Tibial artery (tissue), 4 donors: ENCODE data around the gene HHAT.

Source experiments
- DNase-seq, 2 donors: peaks; one replicate each; pipeline ENCODE4 v3.0.0-alpha.2; 2019
- H3K27ac ChIP-seq, 2 donors: fragments of 200-600 bp; sonication (generic) in 1 of 2; 1 replicate in 1 of 2; 2 replicates in 1 of 2; pipeline ENCODE4 v1.5.1; 2018 to 2019; ENCODE audit warnings: mild to moderate bottlenecking in 1 of 2
- H3K27me3 ChIP-seq, 2 donors: fragments of 200-600 bp; sonication (generic) in 1 of 2; one replicate each; pipeline versions ENCODE4 v1.5.1 to v1.6.0; 2016 to 2019
- H3K36me3 ChIP-seq, 3 donors: fragments of 200-600 bp; sonication (generic) in 2 of 3; one replicate each; pipeline ENCODE4 v1.5.1; 2016 to 2019; ENCODE audit warnings: mild to moderate bottlenecking in 2 of 3
- H3K4me1 ChIP-seq, 4 donors: fragments of 200-600 bp; sonication (generic) in 2 of 4; 1 replicate in 3 of 4; 2 replicates in 1 of 4; pipeline ENCODE4 v1.5.1; 2016 to 2019
- H3K4me3 ChIP-seq, 2 donors: fragments of 200-600 bp; sonication (generic) in 1 of 2; 1 replicate in 1 of 2; 2 replicates in 1 of 2; pipeline ENCODE4 v1.5.1; 2018 to 2019; ENCODE audit warnings: mild to moderate bottlenecking in 2 of 2
- H3K9me3 ChIP-seq, 3 donors: fragments of 200-600 bp; sonication (generic) in 1 of 3; one replicate each; pipeline ENCODE4 v1.5.1; 2016 to 2019
- intact Hi-C: fragments of 100-400 bp; cut with DNase I; formaldehyde crosslinking; loops from one replicate; pipeline ENCODE4 v1.15.0; 2023; ENCODE audit warnings: low total_unique reads
- TF ChIP-seq, protein P1 (sequence below), 2 experiments: fragments of 200-600 bp in 1 of 2; fragments of 450-650 bp in 1 of 2; IDR thresholded peaks; one replicate each; pipeline ENCODE4 v1.5.1; 2017 to 2019; ENCODE audit warnings: antibody characterized with exemption in 2 of 2, mild to moderate bottlenecking in 1 of 2, moderate library complexity in 1 of 2

HHAT gene

DNA sequence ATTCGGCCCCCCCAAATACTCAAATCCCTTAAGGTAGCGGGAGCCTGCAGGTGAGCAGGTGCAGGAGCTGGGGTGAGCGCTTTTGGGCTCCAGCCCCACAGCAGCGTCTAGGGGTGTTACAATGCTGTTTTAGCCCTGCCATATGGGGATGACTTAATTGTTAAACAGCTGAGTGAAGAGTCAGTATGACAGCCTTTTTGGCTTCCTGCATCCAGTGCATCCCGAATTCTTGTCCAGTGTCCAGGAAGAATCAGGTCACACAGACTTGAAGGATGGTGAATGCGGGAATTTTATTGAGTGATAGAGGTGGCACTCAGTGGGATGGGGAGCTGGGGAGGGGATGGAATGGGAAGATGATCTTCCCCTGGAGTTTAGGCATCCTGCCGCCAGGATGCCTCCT is 30.4 kb upstream of the HHAT start:
- intact Hi-C loops: no loop called here
- no peaks in the 10 kb centered on the region for H3K27me3 ChIP-seq
- no peaks in the 10 kb centered on the region for H3K36me3 ChIP-seq
- H3K9me3 ChIP-seq: no peaks in the 10 kb centered on the region
- no peak overlapping the region for H3K4me3 ChIP-seq
- TF ChIP-seq, protein P1, sequence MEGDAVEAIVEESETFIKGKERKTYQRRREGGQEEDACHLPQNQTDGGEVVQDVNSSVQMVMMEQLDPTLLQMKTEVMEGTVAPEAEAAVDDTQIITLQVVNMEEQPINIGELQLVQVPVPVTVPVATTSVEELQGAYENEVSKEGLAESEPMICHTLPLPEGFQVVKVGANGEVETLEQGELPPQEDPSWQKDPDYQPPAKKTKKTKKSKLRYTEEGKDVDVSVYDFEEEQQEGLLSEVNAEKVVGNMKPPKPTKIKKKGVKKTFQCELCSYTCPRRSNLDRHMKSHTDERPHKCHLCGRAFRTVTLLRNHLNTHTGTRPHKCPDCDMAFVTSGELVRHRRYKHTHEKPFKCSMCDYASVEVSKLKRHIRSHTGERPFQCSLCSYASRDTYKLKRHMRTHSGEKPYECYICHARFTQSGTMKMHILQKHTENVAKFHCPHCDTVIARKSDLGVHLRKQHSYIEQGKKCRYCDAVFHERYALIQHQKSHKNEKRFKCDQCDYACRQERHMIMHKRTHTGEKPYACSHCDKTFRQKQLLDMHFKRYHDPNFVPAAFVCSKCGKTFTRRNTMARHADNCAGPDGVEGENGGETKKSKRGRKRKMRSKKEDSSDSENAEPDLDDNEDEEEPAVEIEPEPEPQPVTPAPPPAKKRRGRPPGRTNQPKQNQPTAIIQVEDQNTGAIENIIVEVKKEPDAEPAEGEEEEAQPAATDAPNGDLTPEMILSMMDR (IDR thresholded peaks at IDR 0.05): no peak
- H3K27ac ChIP-seq: no peak overlapping the region
- DNase-seq: no peak
- H3K4me1 ChIP-seq: peaks cover 0 to 34% (median 27%) of the 10 kb centered on the region in 4 donors

DNA sequence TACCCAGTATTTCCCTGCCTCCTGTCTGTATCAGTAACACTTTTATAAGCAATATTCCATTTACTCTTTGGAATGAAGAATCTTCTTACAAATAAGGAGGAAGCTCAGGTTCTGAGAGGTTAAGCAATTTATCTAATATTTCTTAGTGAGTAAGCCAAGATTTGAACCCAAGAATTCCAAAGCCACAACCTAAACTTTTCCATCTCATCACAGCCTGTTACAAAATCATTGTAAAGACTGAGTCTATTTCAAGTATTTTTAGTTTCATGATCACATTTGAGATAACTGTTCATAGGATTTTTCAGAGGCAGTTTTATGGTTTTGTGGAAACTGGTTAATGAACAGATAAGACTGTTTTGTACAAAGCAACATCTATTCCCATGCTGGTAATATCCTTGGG is 29.8 kb upstream of the HHAT start:
- H3K27me3 ChIP-seq: no peaks in the 10 kb centered on the region
- no peak overlapping the region for H3K4me3 ChIP-seq
- no peaks in the 10 kb centered on the region for H3K36me3 ChIP-seq
- H3K9me3 ChIP-seq: no peaks in the 10 kb centered on the region
- intact Hi-C loops: no loop called here
- peaks cover 0 to 27% (median 21%) of the 10 kb centered on the region in 4 donors for H3K4me1 ChIP-seq
- DNase-seq: no peak
- TF ChIP-seq, protein P1 (IDR thresholded peaks at IDR 0.05): no peak
- no peak overlapping the region for H3K27ac ChIP-seq

DNA sequence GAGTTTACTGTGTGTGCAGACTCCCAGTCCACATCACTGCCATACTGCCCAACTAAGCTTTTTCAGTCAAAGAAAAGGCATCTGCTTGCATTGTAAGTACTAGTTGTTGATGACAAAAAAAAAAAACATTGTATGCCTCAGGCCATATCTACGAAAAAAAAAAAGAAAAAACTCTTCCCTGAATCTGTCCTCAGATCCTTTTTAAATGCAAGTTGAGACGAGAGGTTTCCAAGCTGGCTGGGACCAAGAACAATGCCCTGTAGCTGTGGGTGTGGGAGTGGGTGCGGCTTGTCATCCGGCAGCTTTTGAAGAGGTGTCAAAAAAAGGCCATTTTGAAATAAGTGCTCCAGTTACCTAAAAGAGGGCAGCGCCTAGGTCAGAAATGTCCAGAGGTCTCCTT is 29.2 kb upstream of the HHAT start:
- TF ChIP-seq, protein P1 (IDR thresholded peaks at IDR 0.05): no peak
- no peaks in the 10 kb centered on the region for H3K9me3 ChIP-seq

DNA sequence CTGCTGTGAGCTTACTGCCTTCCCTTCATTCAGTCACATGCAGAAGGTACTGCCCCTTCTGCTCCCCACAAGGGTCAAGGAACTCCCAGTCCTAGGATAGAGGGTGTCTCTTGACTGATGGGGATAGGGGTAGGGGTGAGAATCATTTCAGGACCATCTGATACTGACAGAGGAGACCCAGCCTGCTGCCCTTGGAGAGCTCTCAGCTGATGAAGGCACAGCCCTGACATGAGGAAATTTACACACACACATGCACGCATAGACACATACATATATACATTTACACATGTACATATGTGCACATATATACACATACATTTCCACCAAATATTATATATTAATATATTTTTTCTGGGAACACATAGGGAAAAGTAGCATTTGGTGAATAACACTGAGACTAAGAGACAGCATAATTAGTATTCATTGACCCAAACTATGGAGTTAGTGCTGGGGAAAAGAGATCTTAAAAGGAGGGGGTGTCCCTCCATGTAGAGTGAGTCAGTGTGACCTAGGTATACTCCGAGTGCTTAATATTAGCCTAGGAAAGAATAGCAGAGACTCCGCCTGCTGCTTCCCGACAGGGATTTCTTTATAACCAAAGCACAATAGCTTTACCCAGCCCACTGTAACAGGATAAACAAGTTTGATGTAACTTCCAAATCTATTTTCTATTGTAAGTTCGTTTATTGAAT is 27.6 kb upstream of the HHAT start:
- no peaks in the 10 kb centered on the region for H3K36me3 ChIP-seq
- no peaks in the 10 kb centered on the region for H3K27me3 ChIP-seq
- no peak overlapping the region for H3K4me3 ChIP-seq
- peaks cover 0 to 6% (median under 1%) of the 10 kb centered on the region in 4 donors for H3K4me1 ChIP-seq
- intact Hi-C loops: no loop called here
- no peak for DNase-seq
- no peaks in the 10 kb centered on the region for H3K9me3 ChIP-seq
- no peak overlapping the region for H3K27ac ChIP-seq
- TF ChIP-seq, protein P1 (IDR thresholded peaks at IDR 0.05): no peak

More for the DNA sequence above, 29.2 kb upstream of the HHAT start:
- Histone ChIP-seq H3K4me1 (peaks cover 0 to 22% (median 15%) of the 10 kb centered on the region in 4 donors), H3K27me3 (no peaks in the 10 kb centered on the region), H3K36me3 (no peaks in the 10 kb centered on the region), H3K4me3 (no peak overlapping the region), H3K27ac (no peak overlapping the region)
- intact Hi-C loops: no loop called here
- no peak for DNase-seq

DNA sequence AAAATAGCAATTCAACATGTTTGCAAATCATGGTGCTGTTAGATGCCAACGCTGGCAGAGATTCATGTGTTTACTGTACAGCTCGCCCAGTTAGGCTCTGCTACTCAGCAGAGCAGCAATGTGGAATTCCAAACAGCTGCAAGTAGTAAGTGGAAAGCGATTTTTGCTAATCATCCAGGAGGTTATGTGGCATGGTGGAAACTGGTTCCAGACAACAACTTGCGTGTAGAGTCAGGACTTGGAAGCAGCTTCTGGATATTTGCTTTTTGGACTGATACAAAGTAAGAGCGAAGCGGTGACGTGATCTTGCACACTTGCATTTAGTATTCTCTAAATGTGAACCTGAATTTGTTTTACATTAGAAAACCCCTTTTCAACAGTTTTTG is 27.1 kb upstream of the HHAT start:
- TF ChIP-seq, protein P1 (IDR thresholded peaks at IDR 0.05): no peak
- intact Hi-C loops: no loop called here
- no peaks in the 10 kb centered on the region for H3K27me3 ChIP-seq
- no peak overlapping the region for H3K27ac ChIP-seq
- DNase-seq: no peak
- H3K36me3 ChIP-seq: no peaks in the 10 kb centered on the region
- no peak overlapping the region for H3K4me3 ChIP-seq
- no peaks in the 10 kb centered on the region for H3K9me3 ChIP-seq
- H3K4me1 ChIP-seq: peaks cover 0 to 4% (median 0%) of the 10 kb centered on the region in 4 donors
